HepG2 (cell line): ENCODE data around the gene COX14.

Experiments used
- EZH2 ChIP-seq: conservative IDR thresholded peaks from 2 replicates; pipeline ENCODE4 v1.6.1; 2012; ENCODE audit warnings: mild to moderate bottlenecking, low read depth, low read length, moderate library complexity
- NFKB2 ChIP-seq: sonication (generic); formaldehyde crosslinking; IDR thresholded peaks from 2 replicates; pipeline ENCODE4 v1.4.0; 2020; ENCODE audit warnings: missing genetic modification reagents, borderline replicate concordance

- TF ChIP-seq EZH2 (no peak), NFKB2 (CRISPR knock-in tag) (no peak)
Observed at GRCh38 chr12:50069539-50069938, 42.5 kb upstream of the COX14 start.
